Panc1 (cell line): Measurements from ENCODE around the gene PDXDC1. TPM values are rescaled to one million over a fixed set of nuclear protein-coding genes. Genes with fewer than 3 reads are reported as not detected.
"Not testable (repeated sequence)": the region's sequence is repeated elsewhere in the genome, so short reads cannot be mapped to it uniquely, and the experiment has no call there.

ENCODE experiments used
- ATAC-seq: fragments of 200-7000 bp; cut with Tn5 transposase; 2 replicates; pipeline ENCODE4 v1.9.1; 2020; ENCODE audit warnings: mild to moderate bottlenecking, moderate library complexity
- BruUV-seq: library from RNA; stranded (reverse); fragments of 400-500 nt; replicated peaks from 2 replicates; lab custom pipeline; 2021; lab: Mats Ljungman, UMichigan
- CTCF ChIA-PET: fragments of 300-600 bp; sonication (Branson Sonifier 250); formaldehyde crosslinking; loops from one replicate; lab custom pipeline; 2022; ENCODE audit warnings: antibody characterized with exemption; lab: Charles Lee
- POLR2A ChIA-PET: fragments of 300-600 bp; sonication (Branson Sonifier 250); formaldehyde crosslinking; loops from one replicate; lab custom pipeline; 2022; ENCODE audit warnings: antibody characterized with exemption; lab: Charles Lee
- DNase-seq: peaks from one replicate; pipeline ENCODE4 v3.0.0-alpha.2; 2010; ENCODE audit warnings: low read depth, low spot score
- H3K27ac ChIP-seq: 2 replicates; pipeline ENCODE4 v1.5.1; 2011; ENCODE audit warnings: mild to moderate bottlenecking, low read length, inconsistent platforms
- H3K27me3 ChIP-seq: fragments of 200-500 bp; sonication (Bioruptor generic); 2 replicates; pipeline ENCODE4 v1.6.0; 2014; ENCODE audit warnings: low read length, inconsistent platforms; ENCODE audit not compliant: control insufficient read depth, insufficient read depth
- H3K36me3 ChIP-seq: fragments of 200-500 bp; sonication (Bioruptor generic); 2 replicates; pipeline ENCODE4 v1.5.1; 2014; ENCODE audit warnings: inconsistent platforms, mild to moderate bottlenecking, low read length, moderate library complexity; ENCODE audit not compliant: control insufficient read depth, insufficient read depth
- H3K4me1 ChIP-seq: 2 replicates; pipeline ENCODE4 v1.5.1; 2011; ENCODE audit warnings: inconsistent platforms, mild to moderate bottlenecking, low read length, moderate library complexity; ENCODE audit not compliant: control insufficient read depth, insufficient read depth
- H3K4me3 ChIP-seq, 2 experiments: 2 replicates each; pipeline ENCODE4 v1.5.1; 2011 to 2012; ENCODE audit warnings: low read depth in 2 of 2, low read length in 2 of 2, mild to moderate bottlenecking in 2 of 2, inconsistent platforms in 1 of 2, moderate library complexity in 1 of 2
- H3K9me3 ChIP-seq: fragments of 200-500 bp; sonication (Bioruptor generic); 2 replicates; pipeline ENCODE4 v1.5.1; 2014; ENCODE audit warnings: low read depth, mild to moderate bottlenecking, inconsistent platforms, low read length, moderate library complexity; ENCODE audit not compliant: control insufficient read depth, insufficient read depth
- POLR2AphosphoS5 ChIP-seq: IDR thresholded peaks from 2 replicates; pipeline ENCODE4 v1.6.1; 2012; ENCODE audit warnings: mild to moderate bottlenecking, low read depth, low read length, moderate library complexity
- SIN3A ChIP-seq: IDR thresholded peaks from 2 replicates; pipeline ENCODE4 v1.6.1; 2012; ENCODE audit warnings: low read depth, mild to moderate bottlenecking, low read length, moderate library complexity, borderline replicate concordance; ENCODE audit not compliant: insufficient read depth
- TCF7L2 ChIP-seq: IDR thresholded peaks from 2 replicates; pipeline ENCODE4 v1.6.1; 2011; ENCODE audit warnings: mild to moderate bottlenecking, low read depth, low read length, inconsistent platforms
- in situ Hi-C: cut with HindIII; loops from 2 replicates; pipeline ENCODE4 v1.10.0; 2016; ENCODE audit warnings: low sequenced_read_pairs, low pct_unique_long_range_greater_than_20kb
- intact Hi-C: fragments of 100-400 bp; cut with micrococcal nuclease; formaldehyde crosslinking; loops from one replicate; pipeline ENCODE4 v1.10.0; 2022; ENCODE audit not compliant: unreplicated experiment
- total RNA-seq: library from RNA; stranded (reverse); gene quantifications from one replicate; pipeline ENCODE4 v1.2.1, GENCODE V29; 2021; ENCODE audit not compliant: unreplicated experiment
- TF ChIP-seq, protein P1 (sequence below), 2 experiments: IDR thresholded peaks; 2 replicates each; pipeline ENCODE4 v1.6.1; 2011 to 2012; ENCODE audit warnings: low read depth in 2 of 2, control low read depth in 1 of 2, low read length in 1 of 2, mild to moderate bottlenecking in 1 of 2, moderate library complexity in 1 of 2; ENCODE audit not compliant: insufficient read depth in 1 of 2
- TF ChIP-seq, protein P2 (sequence below): fragments of 450-650 bp; IDR thresholded peaks from 2 replicates; pipeline ENCODE4 v1.5.1; 2017; ENCODE audit warnings: mild to moderate bottlenecking

The PDXDC1 gene
- total RNA-seq, 1 experiment from 2014 or later = 103 TPM

- in situ Hi-C loops (no loop called here), intact Hi-C loops (no loop called here)
- ChIA-PET CTCF (no interaction called here), POLR2A (no interaction called here)
- Histone ChIP-seq H3K36me3 (no peaks in the 10 kb centered on the region), H3K4me3 (no peak overlapping the region), H3K9me3 (no peaks in the 10 kb centered on the region), H3K4me1 (no peaks in the 10 kb centered on the region), H3K27ac (no peak overlapping the region), H3K27me3 (no peaks in the 10 kb centered on the region)
- ATAC-seq (no peak), DNase-seq (no peak)
- no TSS peak for BruUV-seq
- TF ChIP-seq SIN3A = no peak
- TF ChIP-seq, protein P1, sequence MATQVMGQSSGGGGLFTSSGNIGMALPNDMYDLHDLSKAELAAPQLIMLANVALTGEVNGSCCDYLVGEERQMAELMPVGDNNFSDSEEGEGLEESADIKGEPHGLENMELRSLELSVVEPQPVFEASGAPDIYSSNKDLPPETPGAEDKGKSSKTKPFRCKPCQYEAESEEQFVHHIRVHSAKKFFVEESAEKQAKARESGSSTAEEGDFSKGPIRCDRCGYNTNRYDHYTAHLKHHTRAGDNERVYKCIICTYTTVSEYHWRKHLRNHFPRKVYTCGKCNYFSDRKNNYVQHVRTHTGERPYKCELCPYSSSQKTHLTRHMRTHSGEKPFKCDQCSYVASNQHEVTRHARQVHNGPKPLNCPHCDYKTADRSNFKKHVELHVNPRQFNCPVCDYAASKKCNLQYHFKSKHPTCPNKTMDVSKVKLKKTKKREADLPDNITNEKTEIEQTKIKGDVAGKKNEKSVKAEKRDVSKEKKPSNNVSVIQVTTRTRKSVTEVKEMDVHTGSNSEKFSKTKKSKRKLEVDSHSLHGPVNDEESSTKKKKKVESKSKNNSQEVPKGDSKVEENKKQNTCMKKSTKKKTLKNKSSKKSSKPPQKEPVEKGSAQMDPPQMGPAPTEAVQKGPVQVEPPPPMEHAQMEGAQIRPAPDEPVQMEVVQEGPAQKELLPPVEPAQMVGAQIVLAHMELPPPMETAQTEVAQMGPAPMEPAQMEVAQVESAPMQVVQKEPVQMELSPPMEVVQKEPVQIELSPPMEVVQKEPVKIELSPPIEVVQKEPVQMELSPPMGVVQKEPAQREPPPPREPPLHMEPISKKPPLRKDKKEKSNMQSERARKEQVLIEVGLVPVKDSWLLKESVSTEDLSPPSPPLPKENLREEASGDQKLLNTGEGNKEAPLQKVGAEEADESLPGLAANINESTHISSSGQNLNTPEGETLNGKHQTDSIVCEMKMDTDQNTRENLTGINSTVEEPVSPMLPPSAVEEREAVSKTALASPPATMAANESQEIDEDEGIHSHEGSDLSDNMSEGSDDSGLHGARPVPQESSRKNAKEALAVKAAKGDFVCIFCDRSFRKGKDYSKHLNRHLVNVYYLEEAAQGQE (IDR thresholded peaks at IDR 0.05; ENCODE audit: insufficient read depth in 1 of 2, low read depth in 2 of 2, low read length in 1 of 2) = no peak
- no peak for TF ChIP-seq POLR2AphosphoS5
- TF ChIP-seq, protein P2, sequence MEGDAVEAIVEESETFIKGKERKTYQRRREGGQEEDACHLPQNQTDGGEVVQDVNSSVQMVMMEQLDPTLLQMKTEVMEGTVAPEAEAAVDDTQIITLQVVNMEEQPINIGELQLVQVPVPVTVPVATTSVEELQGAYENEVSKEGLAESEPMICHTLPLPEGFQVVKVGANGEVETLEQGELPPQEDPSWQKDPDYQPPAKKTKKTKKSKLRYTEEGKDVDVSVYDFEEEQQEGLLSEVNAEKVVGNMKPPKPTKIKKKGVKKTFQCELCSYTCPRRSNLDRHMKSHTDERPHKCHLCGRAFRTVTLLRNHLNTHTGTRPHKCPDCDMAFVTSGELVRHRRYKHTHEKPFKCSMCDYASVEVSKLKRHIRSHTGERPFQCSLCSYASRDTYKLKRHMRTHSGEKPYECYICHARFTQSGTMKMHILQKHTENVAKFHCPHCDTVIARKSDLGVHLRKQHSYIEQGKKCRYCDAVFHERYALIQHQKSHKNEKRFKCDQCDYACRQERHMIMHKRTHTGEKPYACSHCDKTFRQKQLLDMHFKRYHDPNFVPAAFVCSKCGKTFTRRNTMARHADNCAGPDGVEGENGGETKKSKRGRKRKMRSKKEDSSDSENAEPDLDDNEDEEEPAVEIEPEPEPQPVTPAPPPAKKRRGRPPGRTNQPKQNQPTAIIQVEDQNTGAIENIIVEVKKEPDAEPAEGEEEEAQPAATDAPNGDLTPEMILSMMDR = no peak
- no peak for TF ChIP-seq TCF7L2
Measured at GRCh38 chr16:14963281-14964173, 11.3 kb upstream of the PDXDC1 start.

DNA sequence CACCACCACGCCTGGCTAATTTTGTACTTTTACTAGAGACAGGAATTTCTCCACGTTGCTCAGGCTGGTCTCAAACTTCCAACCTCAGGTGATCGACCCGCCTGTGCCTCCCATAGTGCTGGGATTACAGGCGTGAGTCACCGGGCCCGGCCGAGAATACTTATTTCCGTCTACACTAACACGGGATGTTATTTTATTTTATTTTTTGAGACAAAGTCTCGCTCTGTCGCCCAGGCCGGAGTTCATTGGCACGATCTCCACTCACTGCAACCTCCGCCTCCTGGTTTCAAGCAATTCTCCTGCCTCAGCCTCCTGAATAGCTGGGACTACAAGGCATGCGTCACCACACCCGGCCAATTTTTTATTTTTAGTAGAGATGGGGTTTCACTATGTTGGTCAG lies 9.5 kb upstream of the PDXDC1 start:
- Histone ChIP-seq H3K4me1 (no peaks in the 10 kb centered on the region), H3K27me3 (no peaks in the 10 kb centered on the region), H3K36me3 (no peaks in the 10 kb centered on the region), H3K27ac (no peak overlapping the region), H3K9me3 (no peaks in the 10 kb centered on the region), H3K4me3 (no peak overlapping the region)
- no peak for ATAC-seq
- ChIA-PET POLR2A (no interaction called here), CTCF (no interaction called here)
- no peak for TF ChIP-seq TCF7L2
- no peak for TF ChIP-seq SIN3A
- TF ChIP-seq, protein P2 = no peak
- TF ChIP-seq POLR2AphosphoS5 = no peak
- TF ChIP-seq, protein P1 (IDR thresholded peaks at IDR 0.05; ENCODE audit: insufficient read depth in 1 of 2, low read depth in 2 of 2, low read length in 1 of 2) = no peak
- in situ Hi-C loops = no loop called here
- BruUV-seq = no TSS peak
- DNase-seq = no peak
- intact Hi-C loops = no loop called here

DNA sequence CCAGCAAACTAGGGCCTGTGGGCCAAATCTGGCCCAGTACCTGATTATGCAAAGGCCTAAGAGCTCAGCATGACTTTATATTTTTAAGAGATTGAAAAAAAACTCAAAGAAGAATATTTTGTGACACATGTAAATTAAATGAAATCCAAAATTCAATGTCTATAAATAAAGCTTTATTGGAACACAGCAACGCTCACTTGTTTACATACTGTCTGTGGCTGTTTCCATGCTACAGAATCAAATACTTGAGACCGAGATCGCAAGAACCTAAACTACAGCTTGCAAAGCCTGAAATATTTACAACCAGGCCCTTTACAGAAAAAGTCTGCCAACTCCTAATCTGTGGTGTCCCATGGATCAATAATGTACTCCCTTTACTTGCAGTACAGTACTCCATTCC lies 5.0 kb upstream of the PDXDC1 start:
- BruUV-seq, H3K9me3 ChIP-seq, ATAC-seq, DNase-seq, H3K27me3 ChIP-seq, CTCF ChIA-PET, H3K27ac ChIP-seq, H3K36me3 ChIP-seq, H3K4me1 ChIP-seq, in situ Hi-C loops, POLR2A ChIA-PET, H3K4me3 ChIP-seq, intact Hi-C loops: not testable (repeated sequence)
